ENCODE data around the gene SYT1.

- no peak for TF ChIP-seq CTCF (IDR thresholded peaks at IDR 0.05)
- TF ChIP-seq POLR2A (IDR thresholded peaks at IDR 0.05; ENCODE audit: low read depth) = no peak
These were observed 510.5 kb downstream of the SYT1 start for GRCh38 chr12:79375050-79375449.
